CD4-positive, CD25-positive, alpha-beta regulatory T cell (primary cell): ENCODE measurements around the gene MADD. TPM values are rescaled to one million over a fixed set of nuclear protein-coding genes. Genes with fewer than 3 reads are reported as not detected.

Experiments used
- ATAC-seq, 2 donors: fragments of 150-1000 bp; cut with Tn5 transposase; one replicate each; pipeline ENCODE4 v1.10.0; 2021; ENCODE audit warnings: low read depth in 2 of 2, moderate number of reproducible peaks in 2 of 2, moderate library complexity in 1 of 2
- DNase-seq, 3 donors: peaks; one replicate each; pipeline versions ENCODE4 v3.0.0 to v3.0.0-alpha.2; 2012 to 2022; ENCODE audit warnings: mixed read lengths in 1 of 3
- H3K27ac ChIP-seq: one replicate; pipeline ENCODE4 v1.7.0; 2013; ENCODE audit warnings: mild to moderate bottlenecking, low read length; ENCODE audit not compliant: insufficient read depth, poor library complexity, severe bottlenecking
- H3K27me3 ChIP-seq: one replicate; pipeline ENCODE4 v1.7.0; 2013; ENCODE audit warnings: low read length; ENCODE audit not compliant: control insufficient read depth, insufficient read depth
- H3K36me3 ChIP-seq: one replicate; pipeline ENCODE4 v1.7.0; 2013; ENCODE audit warnings: mild to moderate bottlenecking, low read length, moderate library complexity; ENCODE audit not compliant: control insufficient read depth, insufficient read depth
- H3K4me1 ChIP-seq: 2 replicates; pipeline ENCODE4 v1.7.0; 2013; ENCODE audit warnings: mild to moderate bottlenecking, low read length; ENCODE audit not compliant: insufficient read depth, control insufficient read depth, poor library complexity, severe bottlenecking
- H3K4me3 ChIP-seq: one replicate; pipeline ENCODE4 v1.7.0; 2013; ENCODE audit warnings: low read depth, mild to moderate bottlenecking, low read length, moderate library complexity
- H3K9me3 ChIP-seq, 2 experiments: 1 replicate in 1 of 2; 2 replicates in 1 of 2; pipeline ENCODE4 v1.7.0; 2013; ENCODE audit warnings: low read length in 2 of 2, mild to moderate bottlenecking in 1 of 2, moderate library complexity in 1 of 2; ENCODE audit not compliant: control insufficient read depth in 2 of 2
- H3K27ac Mint-ChIP-seq, 3 donors: one replicate each; pipeline ENCODE4 v1.8.0; 2020 to 2022; ENCODE audit warnings: mild to moderate bottlenecking in 3 of 3, mixed read lengths in 3 of 3, moderate library complexity in 2 of 3
- H3K27me3 Mint-ChIP-seq: one replicate; pipeline ENCODE4 v1.8.0; 2022; ENCODE audit warnings: mild to moderate bottlenecking, mixed read lengths
- H3K36me3 Mint-ChIP-seq: one replicate; pipeline ENCODE4 v1.8.0; 2020; ENCODE audit warnings: mixed read lengths
- H3K4me1 Mint-ChIP-seq, 4 donors: one replicate each; pipeline ENCODE4 v1.8.0; 2020 to 2022; ENCODE audit warnings: mixed read lengths in 4 of 4, mild to moderate bottlenecking in 1 of 4
- H3K4me3 Mint-ChIP-seq, 4 donors: one replicate each; pipeline ENCODE4 v1.8.0; 2020 to 2022; ENCODE audit warnings: mild to moderate bottlenecking in 4 of 4, mixed read lengths in 4 of 4, moderate library complexity in 3 of 4
- H3K9me3 Mint-ChIP-seq, 7 donors: one replicate each; pipeline ENCODE4 v1.8.0; 2020 to 2022; ENCODE audit warnings: mixed read lengths in 7 of 7, mild to moderate bottlenecking in 3 of 7, moderate library complexity in 2 of 7
- polyA plus RNA-seq, 4 donors: library from polyadenylated mRNA; unstranded; fragments of 300-500 nt; fragmentation: Illumina TruSeq; gene quantifications; one replicate each; pipeline ENCODE4 v1.2.3, GENCODE V29; 2021
- total RNA-seq: library from RNA; stranded (reverse); gene quantifications from one replicate; pipeline ENCODE4 v1.2.3, GENCODE V29; 2022

The MADD gene
- total and polyA plus RNA-seq, 5 donors from 2014 or later, result 17.8 to 179 (median 25.5) TPM

- Mint-ChIP-seq H3K9me3 (no peaks in the 10 kb centered on the region), H3K4me1 (no peaks in the 10 kb centered on the region), H3K4me3 (peak overlapping the region in 1 of 4 donors; percentile 38), H3K27me3 (no peaks in the 10 kb centered on the region), H3K36me3 (no peaks in the 10 kb centered on the region), H3K27ac (no peak overlapping the region)
- Histone ChIP-seq H3K36me3 (no peaks in the 10 kb centered on the region), H3K4me1 (no peaks in the 10 kb centered on the region), H3K27me3 (no peaks in the 10 kb centered on the region), H3K27ac (no peak overlapping the region), H3K9me3 (no peaks in the 10 kb centered on the region), H3K4me3 (no peak overlapping the region)
- no peak for DNase-seq
- ATAC-seq, result no peak
These were observed 78.3 kb downstream of the MADD start for GRCh38 chr11:47348131-47348802.

GRCh38 chr11:47348859-47349258, 78.9 kb downstream of the MADD start:
- DNase-seq, result peak in 1 of 3 donors; percentile 46
- no peaks in the 10 kb centered on the region for H3K36me3 ChIP-seq

GRCh38 chr11:47349521-47350095, 79.7 kb downstream of the MADD start:
- no peak overlapping the region for H3K4me3 ChIP-seq
- Mint-ChIP-seq H3K4me1 (no peaks in the 10 kb centered on the region), H3K9me3 (no peaks in the 10 kb centered on the region), H3K27ac (no peak overlapping the region), H3K27me3 (no peaks in the 10 kb centered on the region), H3K36me3 (no peaks in the 10 kb centered on the region), H3K4me3 (peak overlapping the region in 1 of 4 donors; percentile 82)
- ATAC-seq, result no peak
- H3K36me3 ChIP-seq, result no peaks in the 10 kb centered on the region
- H3K27ac ChIP-seq, result no peak overlapping the region
- no peaks in the 10 kb centered on the region for H3K9me3 ChIP-seq
- DNase-seq, result no peak
- H3K4me1 ChIP-seq, result no peaks in the 10 kb centered on the region
- no peaks in the 10 kb centered on the region for H3K27me3 ChIP-seq

More at GRCh38 chr11:47348859-47349258, 78.9 kb downstream of the MADD start:
- Histone ChIP-seq H3K9me3 (no peaks in the 10 kb centered on the region), H3K4me1 (no peaks in the 10 kb centered on the region), H3K4me3 (no peak overlapping the region), H3K27me3 (no peaks in the 10 kb centered on the region), H3K27ac (no peak overlapping the region)
- no peak for ATAC-seq
- Mint-ChIP-seq H3K27ac (no peak overlapping the region), H3K27me3 (no peaks in the 10 kb centered on the region), H3K36me3 (no peaks in the 10 kb centered on the region), H3K4me1 (no peaks in the 10 kb centered on the region), H3K4me3 (no peak overlapping the region), H3K9me3 (no peaks in the 10 kb centered on the region)

- Mint-ChIP-seq H3K27ac (no peak overlapping the region), H3K4me1 (no peaks in the 10 kb centered on the region), H3K36me3 (no peaks in the 10 kb centered on the region), H3K27me3 (no peaks in the 10 kb centered on the region), H3K9me3 (no peaks in the 10 kb centered on the region), H3K4me3 (no peak overlapping the region)
- DNase-seq (no peak), ATAC-seq (no peak)
- Histone ChIP-seq H3K4me1 (no peaks in the 10 kb centered on the region), H3K36me3 (no peaks in the 10 kb centered on the region), H3K27ac (no peak overlapping the region), H3K27me3 (no peaks in the 10 kb centered on the region), H3K4me3 (no peak overlapping the region), H3K9me3 (no peaks in the 10 kb centered on the region)
These were observed 80.4 kb downstream of the MADD start for GRCh38 chr11:47350315-47350714.

GRCh38 chr11:47351156-47352126, 81.5 kb downstream of the MADD start:
- H3K4me1 Mint-ChIP-seq, result no peaks in the 10 kb centered on the region
- Histone ChIP-seq H3K4me1 (no peaks in the 10 kb centered on the region), H3K36me3 (no peaks in the 10 kb centered on the region), H3K9me3 (no peaks in the 10 kb centered on the region), H3K27me3 (no peaks in the 10 kb centered on the region), H3K27ac (no peak overlapping the region), H3K4me3 (no peak overlapping the region)
- no peak for ATAC-seq
- no peak overlapping the region for H3K27ac Mint-ChIP-seq
- no peak overlapping the region for H3K4me3 Mint-ChIP-seq
- H3K36me3 Mint-ChIP-seq, result no peaks in the 10 kb centered on the region
- DNase-seq, result no peak
- H3K27me3 Mint-ChIP-seq, result no peaks in the 10 kb centered on the region
- H3K9me3 Mint-ChIP-seq, result no peaks in the 10 kb centered on the region

GRCh38 chr11:47352556-47352955, 82.6 kb downstream of the MADD start, which contains the start of gene MYBPC3:
TSS of gene MYBPC3 (minus strand) at chr11:47352702. CDS start at chr11:47352647, 55 bp downstream.
- Mint-ChIP-seq H3K4me3 (no peak within 1 kb of the TSS), H3K27ac (no peak within 1 kb of the TSS), H3K4me1 (no peaks in the 10 kb centered on the region), H3K36me3 (no peaks in the 10 kb centered on the region), H3K9me3 (no peaks in the 10 kb centered on the region), H3K27me3 (no peaks in the 10 kb centered on the region)
- H3K4me3 ChIP-seq, result no peak within 1 kb of the TSS
- H3K27me3 ChIP-seq, result no peaks in the 10 kb centered on the region
- H3K36me3 ChIP-seq, result no peaks in the 10 kb centered on the region
- DNase-seq (no peak), ATAC-seq (no peak)
- H3K27ac ChIP-seq, result no peak within 1 kb of the TSS
- H3K4me1 ChIP-seq, result no peaks in the 10 kb centered on the region
- no peaks in the 10 kb centered on the region for H3K9me3 ChIP-seq

- Histone ChIP-seq H3K4me3 (no peak overlapping the region), H3K27me3 (no peaks in the 10 kb centered on the region), H3K27ac (no peak overlapping the region), H3K9me3 (no peaks in the 10 kb centered on the region), H3K36me3 (no peaks in the 10 kb centered on the region), H3K4me1 (no peaks in the 10 kb centered on the region)
- ATAC-seq, result no peak
- Mint-ChIP-seq H3K36me3 (no peaks in the 10 kb centered on the region), H3K4me1 (peaks cover 0 to 1% (median 0%) of the 10 kb centered on the region in 4 donors), H3K9me3 (no peaks in the 10 kb centered on the region), H3K27ac (no peak overlapping the region), H3K27me3 (no peaks in the 10 kb centered on the region), H3K4me3 (no peak overlapping the region)
- no peak for DNase-seq
These were observed 84.2 kb downstream of the MADD start for GRCh38 chr11:47353978-47354774.
